Tibial nerve (tissue), 4 donors: ENCODE data around the gene CLDN14. TPM values are rescaled to one million over a fixed set of nuclear protein-coding genes. Genes with fewer than 3 reads are reported as not detected.

ENCODE experiments used
- DNase-seq, 2 donors: peaks; one replicate each; pipeline ENCODE4 v3.0.0-alpha.2; 2019; ENCODE audit warnings: low spot score in 2 of 2
- H3K27ac ChIP-seq, 4 donors: fragments of 200-600 bp; sonication (generic) in 3 of 4; one replicate each; pipeline ENCODE4 v1.5.1; 2017 to 2019; ENCODE audit warnings: mild to moderate bottlenecking in 1 of 4
- H3K27me3 ChIP-seq, 2 donors: fragments of 200-600 bp; sonication (generic) in 1 of 2; one replicate each; pipeline versions ENCODE4 v1.5.1 to v1.6.0; 2017 to 2019
- H3K36me3 ChIP-seq, 3 donors: fragments of 200-600 bp; sonication (generic); one replicate each; pipeline ENCODE4 v1.5.1; 2018 to 2019
- H3K4me1 ChIP-seq, 4 donors: fragments of 200-600 bp; sonication (generic) in 3 of 4; one replicate each; pipeline ENCODE4 v1.5.1; 2017 to 2019
- H3K4me3 ChIP-seq, 4 donors: fragments of 200-600 bp; sonication (generic) in 3 of 4; one replicate each; pipeline ENCODE4 v1.5.1; 2017 to 2019; ENCODE audit warnings: mild to moderate bottlenecking in 1 of 4, moderate library complexity in 1 of 4
- H3K9me3 ChIP-seq, 4 donors: fragments of 200-600 bp; sonication (generic) in 3 of 4; one replicate each; pipeline ENCODE4 v1.5.1; 2017 to 2019
- CTCF ChIP-seq, 5 experiments: fragments of 200-600 bp in 3 of 5; fragments of 450-650 bp in 2 of 5; sonication (generic) in 3 of 5; IDR thresholded peaks; one replicate each; pipeline ENCODE4 v1.5.1; 2016 to 2019; ENCODE audit warnings: antibody characterized with exemption in 5 of 5, mild to moderate bottlenecking in 3 of 5, moderate library complexity in 2 of 5
- EP300 ChIP-seq, 2 donors: sonication (generic); formaldehyde crosslinking; IDR thresholded peaks; one replicate each; pipeline ENCODE4 v1.6.1; 2017; ENCODE audit warnings: antibody characterized with exemption in 2 of 2, mild to moderate bottlenecking in 1 of 2
- POLR2A ChIP-seq, 2 donors: fragments of 450-650 bp; IDR thresholded peaks; one replicate each; pipeline ENCODE4 v1.6.1; 2017; ENCODE audit warnings: antibody characterized with exemption in 2 of 2, mild to moderate bottlenecking in 2 of 2, moderate library complexity in 2 of 2
- WGBS, 2 donors: methylation state at CpG; one replicate each; pipeline ENCODE4 v1.1.5; 2018; 5-methylcytosine and 5-hydroxymethylcytosine counted together
- total RNA-seq, 4 donors: library from RNA; depleted of rRNA; stranded (reverse); fragments of >200 nt; gene quantifications; one replicate each; pipeline ENCODE4 v1.1.0, GENCODE V29; 2016

The CLDN14 gene
- total RNA-seq, 4 donors from 2014 or later: 1.3 TPM; not detected in 3

GRCh38 chr21:36512971-36513370 is 33.0 kb upstream of the CLDN14 start:
- Histone ChIP-seq H3K4me1 (no peaks in the 10 kb centered on the region), H3K27me3 (no peaks in the 10 kb centered on the region), H3K27ac (no peak overlapping the region), H3K36me3 (no peaks in the 10 kb centered on the region), H3K9me3 (no peaks in the 10 kb centered on the region), H3K4me3 (no peak overlapping the region)
- 70 to 74% methylated on average over 5 of the region's 5 CpGs for WGBS, 2 donors
- no peak for TF ChIP-seq POLR2A (IDR thresholded peaks at IDR 0.05)
- no peak for TF ChIP-seq CTCF (IDR thresholded peaks at IDR 0.05)
- TF ChIP-seq EP300 (IDR thresholded peaks at IDR 0.05): no peak
- no peak for DNase-seq

- Histone ChIP-seq H3K27me3 (peaks cover 0 to 5% of the 10 kb centered on the region in 2 donors), H3K36me3 (no peaks in the 10 kb centered on the region), H3K27ac (no peak overlapping the region), H3K4me1 (no peaks in the 10 kb centered on the region), H3K4me3 (no peak overlapping the region), H3K9me3 (no peaks in the 10 kb centered on the region)
- TF ChIP-seq POLR2A (IDR thresholded peaks at IDR 0.05): no peak
- 71 to 80% methylated on average over 5 of the region's 5 CpGs for WGBS, 2 donors
- DNase-seq: no peak
Observed at GRCh38 chr21:36511484-36512220, 31.7 kb upstream of the CLDN14 start.

GRCh38 chr21:36510911-36511310 is 31.0 kb upstream of the CLDN14 start:
- Histone ChIP-seq H3K36me3 (no peaks in the 10 kb centered on the region), H3K9me3 (no peaks in the 10 kb centered on the region), H3K4me3 (no peak overlapping the region), H3K4me1 (no peaks in the 10 kb centered on the region), H3K27me3 (peaks cover 0 to 6% of the 10 kb centered on the region in 2 donors), H3K27ac (no peak overlapping the region)
- no peak for DNase-seq
- 68 to 70% methylated on average over 6 of the region's 6 CpGs for WGBS, 2 donors
- no peak for TF ChIP-seq EP300 (IDR thresholded peaks at IDR 0.05)
- TF ChIP-seq POLR2A (IDR thresholded peaks at IDR 0.05): no peak
- no peak for TF ChIP-seq CTCF (IDR thresholded peaks at IDR 0.05)

- WGBS, 2 donors: 86 to 87% methylated on average over 9 of the region's 9 CpGs
- H3K36me3 ChIP-seq: no peaks in the 10 kb centered on the region
- H3K4me3 ChIP-seq: no peak overlapping the region
- H3K27me3 ChIP-seq: peaks cover 0 to 6% of the 10 kb centered on the region in 2 donors
- no peak for TF ChIP-seq CTCF (IDR thresholded peaks at IDR 0.05)
- TF ChIP-seq POLR2A (IDR thresholded peaks at IDR 0.05): no peak
- TF ChIP-seq EP300 (IDR thresholded peaks at IDR 0.05): no peak
- H3K4me1 ChIP-seq: no peaks in the 10 kb centered on the region
- no peak overlapping the region for H3K27ac ChIP-seq
- DNase-seq: no peak
- H3K9me3 ChIP-seq: no peaks in the 10 kb centered on the region
Observed at GRCh38 chr21:36509973-36510664, 30.2 kb upstream of the CLDN14 start.

GRCh38 chr21:36508948-36509347 is 29.0 kb upstream of the CLDN14 start:
- H3K9me3 ChIP-seq: no peaks in the 10 kb centered on the region
- no peaks in the 10 kb centered on the region for H3K36me3 ChIP-seq
- H3K27ac ChIP-seq: no peak overlapping the region
- no peak for DNase-seq
- H3K4me3 ChIP-seq: no peak overlapping the region
- peaks cover 0 to 6% of the 10 kb centered on the region in 2 donors for H3K27me3 ChIP-seq
- TF ChIP-seq EP300 (IDR thresholded peaks at IDR 0.05): no peak
- TF ChIP-seq CTCF (IDR thresholded peaks at IDR 0.05): no peak
- no peak for TF ChIP-seq POLR2A (IDR thresholded peaks at IDR 0.05)
- WGBS, 2 donors: 96% methylated on average over 9 of the region's 9 CpGs
- H3K4me1 ChIP-seq: peaks cover 0 to 4% (median 0%) of the 10 kb centered on the region in 4 donors
